Upper lobe of left lung (tissue), 4 donors: ENCODE data around the gene KRT34.

Experiments used
- POLR2A ChIP-seq, 4 donors: fragments of 450-650 bp; IDR thresholded peaks; one replicate each; pipeline ENCODE4 v1.5.1; 2016 to 2017; ENCODE audit warnings: antibody characterized with exemption in 4 of 4, mild to moderate bottlenecking in 2 of 4
- POLR2AphosphoS5 ChIP-seq, 2 donors: sonication (generic); formaldehyde crosslinking; IDR thresholded peaks; one replicate each; pipeline ENCODE4 v1.5.1; 2017; ENCODE audit warnings: antibody characterized with exemption in 2 of 2
- TF ChIP-seq, protein P1 (sequence below), 6 experiments: fragments of 450-650 bp in 4 of 6; fragments of 200-600 bp in 2 of 6; sonication (generic) in 2 of 6; IDR thresholded peaks; one replicate each; pipeline ENCODE4 v1.5.1; 2016 to 2019; ENCODE audit warnings: antibody characterized with exemption in 6 of 6

DNA sequence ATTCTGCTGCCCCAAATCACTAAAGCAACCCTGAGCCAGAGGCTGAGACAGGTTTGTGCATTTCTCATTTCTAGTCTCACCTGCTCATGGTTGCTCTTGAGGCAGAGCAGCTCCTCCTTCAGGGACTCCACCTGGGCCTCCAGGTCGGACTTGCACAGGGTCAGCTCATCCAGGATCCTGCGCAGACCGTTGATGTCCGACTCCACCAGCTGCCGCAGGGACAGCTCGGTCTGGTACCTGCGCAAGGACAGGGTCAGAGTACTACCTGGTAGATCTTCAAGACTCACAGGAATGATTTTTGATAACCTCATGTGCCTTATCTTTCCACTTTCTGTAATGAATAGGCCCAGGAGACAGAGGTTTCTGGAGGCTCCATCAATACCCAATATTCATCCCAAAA, 14.2 kb upstream of the KRT34 start:
- TF ChIP-seq POLR2AphosphoS5 (IDR thresholded peaks at IDR 0.05): no peak
- no peak for TF ChIP-seq POLR2A (IDR thresholded peaks at IDR 0.05)
- TF ChIP-seq, protein P1, sequence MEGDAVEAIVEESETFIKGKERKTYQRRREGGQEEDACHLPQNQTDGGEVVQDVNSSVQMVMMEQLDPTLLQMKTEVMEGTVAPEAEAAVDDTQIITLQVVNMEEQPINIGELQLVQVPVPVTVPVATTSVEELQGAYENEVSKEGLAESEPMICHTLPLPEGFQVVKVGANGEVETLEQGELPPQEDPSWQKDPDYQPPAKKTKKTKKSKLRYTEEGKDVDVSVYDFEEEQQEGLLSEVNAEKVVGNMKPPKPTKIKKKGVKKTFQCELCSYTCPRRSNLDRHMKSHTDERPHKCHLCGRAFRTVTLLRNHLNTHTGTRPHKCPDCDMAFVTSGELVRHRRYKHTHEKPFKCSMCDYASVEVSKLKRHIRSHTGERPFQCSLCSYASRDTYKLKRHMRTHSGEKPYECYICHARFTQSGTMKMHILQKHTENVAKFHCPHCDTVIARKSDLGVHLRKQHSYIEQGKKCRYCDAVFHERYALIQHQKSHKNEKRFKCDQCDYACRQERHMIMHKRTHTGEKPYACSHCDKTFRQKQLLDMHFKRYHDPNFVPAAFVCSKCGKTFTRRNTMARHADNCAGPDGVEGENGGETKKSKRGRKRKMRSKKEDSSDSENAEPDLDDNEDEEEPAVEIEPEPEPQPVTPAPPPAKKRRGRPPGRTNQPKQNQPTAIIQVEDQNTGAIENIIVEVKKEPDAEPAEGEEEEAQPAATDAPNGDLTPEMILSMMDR (IDR thresholded peaks at IDR 0.05): no peak
